Endothelial cell (in vitro differentiated cells): Measurements from ENCODE around the gene LRRC61. TPM values are rescaled to one million over a fixed set of nuclear protein-coding genes. Genes with fewer than 3 reads are reported as not detected.

Source experiments
- DNase-seq: peaks from one replicate; pipeline ENCODE4 v3.0.0; 2021; ENCODE audit warnings: low spot score
- H3K27ac Mint-ChIP-seq: one replicate; pipeline ENCODE4 v1.8.0; 2021; ENCODE audit warnings: mixed read lengths, inconsistent platforms; ENCODE audit not compliant: unreplicated experiment
- H3K27me3 Mint-ChIP-seq: one replicate; pipeline ENCODE4 v1.8.0; 2021; ENCODE audit warnings: mild to moderate bottlenecking, moderate library complexity, mixed read lengths, inconsistent platforms; ENCODE audit not compliant: unreplicated experiment
- H3K36me3 Mint-ChIP-seq: one replicate; pipeline ENCODE4 v1.8.0; 2021; ENCODE audit warnings: mild to moderate bottlenecking, low read depth, mixed read lengths, inconsistent platforms; ENCODE audit not compliant: unreplicated experiment
- H3K4me1 Mint-ChIP-seq: one replicate; pipeline ENCODE4 v1.8.0; 2021; ENCODE audit warnings: mild to moderate bottlenecking, mixed read lengths, inconsistent platforms; ENCODE audit not compliant: unreplicated experiment
- H3K4me3 Mint-ChIP-seq: one replicate; pipeline ENCODE4 v1.8.0; 2021; ENCODE audit warnings: mild to moderate bottlenecking, mixed read lengths, inconsistent platforms; ENCODE audit not compliant: unreplicated experiment
- H3K9me3 Mint-ChIP-seq: one replicate; pipeline ENCODE4 v1.8.0; 2021; ENCODE audit warnings: mixed read lengths, inconsistent platforms; ENCODE audit not compliant: unreplicated experiment
- CTCF ChIP-seq: fragments of 200-600 bp; sonication (generic); IDR thresholded peaks from one replicate; pipeline ENCODE4 v1.5.0; 2021; ENCODE audit warnings: antibody characterized with exemption; ENCODE audit not compliant: unreplicated experiment
- total RNA-seq: library from RNA; stranded (reverse); fragmentation: NEBNext Ultra II Directional; extraction: Animal tissue kit (Norgen Biotek cat#: 25700); gene quantifications from one replicate; pipeline ENCODE4 v1.2.1, GENCODE V29; 2021; ENCODE audit not compliant: unreplicated experiment

The LRRC61 gene
- total RNA-seq, 1 donor from 2014 or later: 5.1 TPM

GRCh38 chr7:150325110-150325611 lies 2.0 kb downstream of the LRRC61 start:
- Mint-ChIP-seq H3K9me3 (no peaks in the 10 kb centered on the region), H3K36me3 (peaks cover 15% of the 10 kb centered on the region), H3K27me3 (peaks cover 15% of the 10 kb centered on the region), H3K4me3 (no peak overlapping the region), H3K27ac (peak overlapping the region; percentile 73), H3K4me1 (peaks cover 25% of the 10 kb centered on the region)
- TF ChIP-seq CTCF: no peak
- no peak for DNase-seq

DNA sequence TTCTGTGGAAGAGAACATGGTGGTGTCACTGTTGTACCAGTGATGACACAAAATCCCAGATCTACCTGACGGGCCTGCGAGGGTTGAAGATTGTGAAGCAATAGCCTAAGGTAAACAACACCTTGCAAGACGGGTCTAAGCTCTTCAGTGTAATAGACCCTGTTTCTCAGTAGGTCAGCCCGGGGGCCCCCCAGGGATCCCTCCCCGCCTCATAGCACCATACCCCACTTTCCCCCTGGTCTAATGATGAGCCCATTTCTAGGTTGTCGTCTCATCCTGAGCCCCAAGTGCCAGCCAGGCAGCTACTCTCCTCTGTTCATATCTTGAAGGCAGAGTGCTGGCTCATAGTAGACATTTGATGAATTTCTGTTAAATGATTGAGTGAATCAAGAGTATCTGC lies 2.7 kb downstream of the LRRC61 start:
- no peaks in the 10 kb centered on the region for H3K9me3 Mint-ChIP-seq
- peaks cover 15% of the 10 kb centered on the region for H3K27me3 Mint-ChIP-seq
- no peak overlapping the region for H3K27ac Mint-ChIP-seq
- H3K4me3 Mint-ChIP-seq: no peak overlapping the region
- peaks cover 15% of the 10 kb centered on the region for H3K36me3 Mint-ChIP-seq
- peaks cover 24% of the 10 kb centered on the region for H3K4me1 Mint-ChIP-seq
- no peak for DNase-seq
- TF ChIP-seq CTCF: no peak

- Mint-ChIP-seq H3K27ac (no peak overlapping the region), H3K4me1 (peaks cover 20% of the 10 kb centered on the region), H3K9me3 (no peaks in the 10 kb centered on the region), H3K36me3 (peaks cover 21% of the 10 kb centered on the region), H3K27me3 (peaks cover 15% of the 10 kb centered on the region), H3K4me3 (no peak overlapping the region)
- no peak for DNase-seq
- TF ChIP-seq CTCF: no peak
These were observed 3.6 kb downstream of the LRRC61 start for GRCh38 chr7:150326657-150327268.

DNA sequence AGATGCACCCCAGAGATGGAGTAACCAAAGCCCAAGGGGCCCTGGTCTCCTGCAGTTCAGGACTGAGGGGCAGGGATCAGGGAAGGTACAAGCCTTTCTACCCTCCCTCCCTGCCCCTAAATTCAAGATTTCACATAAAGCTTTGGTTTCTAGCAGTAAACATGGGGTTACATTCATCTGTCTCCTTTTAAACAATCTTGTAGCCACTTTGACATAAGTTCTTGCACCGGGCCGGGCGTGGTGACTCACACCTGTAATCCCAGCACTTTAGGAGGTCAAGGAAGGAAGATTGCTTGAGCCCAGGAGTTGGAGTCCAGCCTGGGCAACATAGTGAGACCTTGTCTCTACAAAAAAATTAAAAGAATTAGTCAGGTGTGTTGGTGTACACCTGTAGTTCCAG lies 4.2 kb downstream of the LRRC61 start:
- no peak for DNase-seq
- Mint-ChIP-seq H3K27me3 (peaks cover 12% of the 10 kb centered on the region), H3K4me1 (peaks cover 20% of the 10 kb centered on the region), H3K36me3 (peaks cover 21% of the 10 kb centered on the region), H3K27ac (no peak overlapping the region), H3K9me3 (no peaks in the 10 kb centered on the region), H3K4me3 (no peak overlapping the region)
- TF ChIP-seq CTCF: no peak

DNA sequence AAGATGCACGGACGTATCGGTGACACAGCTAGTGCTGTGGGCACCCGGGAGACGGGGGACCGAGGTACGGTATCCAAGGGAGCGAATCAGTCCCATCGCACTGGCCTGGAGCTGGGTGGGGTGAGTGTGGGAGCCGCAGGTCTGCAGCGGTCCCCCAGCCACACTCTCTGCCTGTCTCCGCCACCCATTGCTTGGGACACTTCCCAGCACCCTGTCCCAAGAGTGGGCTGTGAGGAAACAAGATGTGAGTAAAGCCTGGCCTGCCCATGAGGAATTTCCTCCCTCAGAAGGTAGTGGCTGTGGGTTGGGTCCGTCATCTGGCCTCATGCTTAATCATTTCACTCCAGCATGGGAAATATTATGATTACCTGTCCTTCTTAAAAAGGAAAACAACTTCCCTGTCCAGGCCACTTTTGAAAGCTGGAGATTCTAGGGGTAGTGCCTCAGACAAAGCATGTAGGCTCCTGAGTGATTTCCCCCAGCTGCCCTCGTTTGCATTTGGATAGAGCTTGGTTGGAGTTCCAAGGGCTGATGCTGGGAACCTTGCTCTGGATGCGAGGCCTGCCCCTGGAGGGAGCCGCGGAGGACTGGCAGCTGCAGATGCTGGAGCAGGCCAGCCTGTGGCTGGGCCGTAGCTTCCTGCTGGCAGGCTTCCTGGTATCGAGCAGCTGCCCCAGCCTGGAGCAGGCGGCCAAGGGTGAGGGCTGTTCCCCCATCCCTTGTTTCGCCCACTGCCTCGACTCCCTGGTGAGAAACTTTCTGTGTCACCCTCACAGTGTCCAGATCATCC lies 6.4 kb downstream of the LRRC61 start:
- Mint-ChIP-seq H3K4me3 (peak overlapping the region; percentile 43), H3K27ac (no peak overlapping the region), H3K27me3 (peaks cover 11% of the 10 kb centered on the region), H3K9me3 (no peaks in the 10 kb centered on the region), H3K36me3 (peaks cover 20% of the 10 kb centered on the region), H3K4me1 (peaks cover 11% of the 10 kb centered on the region)
- no peak for TF ChIP-seq CTCF
- DNase-seq: no peak
